Breast epithelium (tissue), 4 donors: ENCODE data around the gene MAST4. TPM values are rescaled to one million over a fixed set of nuclear protein-coding genes. Genes with fewer than 3 reads are reported as not detected.

Experiments used
- DNase-seq, 2 donors: peaks; one replicate each; pipeline ENCODE4 v3.0.0-alpha.2; 2019; ENCODE audit warnings: low spot score in 2 of 2
- H3K27ac ChIP-seq, 2 donors: fragments of 200-600 bp; sonication (generic) in 1 of 2; one replicate each; pipeline ENCODE4 v1.5.1; 2016 to 2019; ENCODE audit warnings: mild to moderate bottlenecking in 1 of 2
- H3K27me3 ChIP-seq, 2 donors: fragments of 200-600 bp; sonication (generic) in 1 of 2; one replicate each; pipeline versions ENCODE4 v1.5.1 to v1.6.0; 2017 to 2019; ENCODE audit warnings: control low read depth in 1 of 2, mild to moderate bottlenecking in 1 of 2
- H3K36me3 ChIP-seq: fragments of 200-600 bp; one replicate; pipeline ENCODE4 v1.5.1; 2019
- H3K4me1 ChIP-seq, 2 donors: fragments of 200-600 bp; sonication (generic); one replicate each; pipeline ENCODE4 v1.5.1; 2016 to 2019; ENCODE audit warnings: control low read depth in 1 of 2
- H3K4me3 ChIP-seq, 3 donors: fragments of 200-600 bp; sonication (generic); 1 replicate in 2 of 3; 2 replicates in 1 of 3; pipeline ENCODE4 v1.5.1; 2016 to 2019; ENCODE audit warnings: mild to moderate bottlenecking in 3 of 3, moderate library complexity in 2 of 3
- H3K9me3 ChIP-seq, 2 donors: fragments of 200-600 bp; sonication (generic) in 1 of 2; one replicate each; pipeline ENCODE4 v1.5.1; 2016 to 2019; ENCODE audit warnings: control low read depth in 1 of 2
- POLR2A ChIP-seq: fragments of 450-650 bp; IDR thresholded peaks from one replicate; pipeline ENCODE4 v1.6.1; 2016; ENCODE audit warnings: antibody characterized with exemption, mild to moderate bottlenecking, moderate library complexity
- POLR2AphosphoS5 ChIP-seq, 3 donors: sonication (generic); formaldehyde crosslinking; IDR thresholded peaks; one replicate each; pipeline ENCODE4 v1.6.1; 2017; ENCODE audit warnings: antibody characterized with exemption in 3 of 3
- intact Hi-C: fragments of 100-400 bp; cut with DNase I; formaldehyde crosslinking; loops from one replicate; pipeline ENCODE4 v1.15.1; 2023; ENCODE audit warnings: low total_unique reads
- total RNA-seq, 3 donors: library from RNA; depleted of rRNA; stranded (reverse); fragments of >200 nt; gene quantifications; one replicate each; pipeline ENCODE4 v1.1.0, GENCODE V29; 2016
- TF ChIP-seq, protein P1 (sequence below), 3 donors: fragments of 450-650 bp; IDR thresholded peaks; one replicate each; pipeline ENCODE4 v1.5.1; 2016 to 2017; ENCODE audit warnings: antibody characterized with exemption in 3 of 3, mild to moderate bottlenecking in 3 of 3, moderate library complexity in 3 of 3

Gene MAST4
- total RNA-seq, 3 donors from 2014 or later, result 28.0 to 61.5 (median 50.1) TPM

DNA sequence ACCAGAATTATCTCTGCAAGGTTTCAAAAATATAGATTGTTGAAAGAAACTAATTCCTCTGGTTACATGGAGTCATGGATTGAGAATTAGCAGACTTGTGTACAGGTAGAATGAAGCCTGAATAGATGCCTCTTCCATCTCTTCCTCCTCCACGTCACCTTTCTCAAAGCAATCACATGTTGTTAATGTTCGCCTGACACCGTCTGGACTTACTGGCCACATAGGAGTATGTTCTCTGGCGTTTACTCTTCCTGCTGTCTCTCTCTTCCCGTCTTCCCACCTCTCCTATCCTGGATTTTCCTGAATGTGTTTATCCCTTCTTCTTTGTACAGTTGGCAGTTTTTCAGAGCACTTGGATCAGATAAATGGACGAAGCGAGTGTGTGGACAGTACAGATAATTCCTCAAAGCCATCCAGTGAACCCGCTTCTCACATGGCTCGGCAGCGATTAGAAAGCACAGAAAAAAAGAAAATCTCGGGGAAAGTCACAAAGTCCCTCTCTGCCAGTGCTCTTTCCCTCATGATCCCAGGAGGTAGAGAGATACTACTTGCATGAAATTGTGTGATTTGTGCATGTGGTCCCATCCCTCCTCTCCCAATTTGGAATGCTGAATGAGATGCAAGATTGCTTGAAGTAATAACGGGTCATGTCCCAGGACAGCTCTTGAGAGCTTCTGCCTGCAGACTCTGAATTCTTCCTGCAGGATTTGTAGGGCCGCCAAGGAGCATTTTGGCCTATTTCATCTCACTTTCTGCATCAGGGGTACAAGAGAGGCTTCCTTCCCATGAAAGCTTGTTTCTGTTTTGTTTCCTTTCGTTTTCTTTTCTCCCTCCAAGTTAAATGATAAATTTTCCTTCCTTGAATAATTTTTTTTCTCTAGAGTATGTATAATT lies 553.1 kb downstream of the MAST4 start:
- H3K4me3 ChIP-seq, result peak overlapping the region; percentile 16 to 48 (median 17)

DNA sequence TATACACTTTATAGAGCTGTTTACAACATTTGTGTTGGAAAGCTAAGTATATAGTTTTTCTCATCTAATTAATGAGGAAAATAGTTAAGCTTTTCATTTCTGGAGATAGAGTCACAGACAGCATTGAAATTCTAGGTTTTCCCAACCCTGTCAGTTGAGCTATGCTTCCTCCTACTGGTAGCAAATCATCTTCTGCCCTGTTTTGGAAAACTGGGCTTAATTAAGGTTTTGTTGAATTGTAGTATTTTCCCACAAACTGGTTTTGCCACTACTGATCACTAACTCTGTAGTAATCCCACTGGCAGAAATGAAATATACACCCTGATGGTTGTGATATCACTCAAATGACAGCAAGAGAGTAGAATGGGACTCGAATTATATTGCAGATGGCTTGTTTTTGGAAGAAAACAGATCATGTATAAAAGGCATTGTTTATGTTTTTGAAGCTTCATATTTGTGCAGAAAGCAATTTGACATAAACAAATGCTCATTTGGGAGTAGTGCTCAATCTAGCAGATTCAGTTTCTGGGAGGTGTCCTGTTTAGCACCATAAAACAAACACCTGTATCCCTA lies 553.8 kb downstream of the MAST4 start:
- no peak for DNase-seq
- Histone ChIP-seq H3K9me3 (no peaks in the 10 kb centered on the region), H3K27me3 (no peaks in the 10 kb centered on the region), H3K4me3 (peak overlapping the region in 1 of 3 donors; percentile 16), H3K36me3 (no peaks in the 10 kb centered on the region), H3K4me1 (no peaks in the 10 kb centered on the region), H3K27ac (no peak overlapping the region)
- intact Hi-C loops, result no loop called here
- TF ChIP-seq, protein P1, sequence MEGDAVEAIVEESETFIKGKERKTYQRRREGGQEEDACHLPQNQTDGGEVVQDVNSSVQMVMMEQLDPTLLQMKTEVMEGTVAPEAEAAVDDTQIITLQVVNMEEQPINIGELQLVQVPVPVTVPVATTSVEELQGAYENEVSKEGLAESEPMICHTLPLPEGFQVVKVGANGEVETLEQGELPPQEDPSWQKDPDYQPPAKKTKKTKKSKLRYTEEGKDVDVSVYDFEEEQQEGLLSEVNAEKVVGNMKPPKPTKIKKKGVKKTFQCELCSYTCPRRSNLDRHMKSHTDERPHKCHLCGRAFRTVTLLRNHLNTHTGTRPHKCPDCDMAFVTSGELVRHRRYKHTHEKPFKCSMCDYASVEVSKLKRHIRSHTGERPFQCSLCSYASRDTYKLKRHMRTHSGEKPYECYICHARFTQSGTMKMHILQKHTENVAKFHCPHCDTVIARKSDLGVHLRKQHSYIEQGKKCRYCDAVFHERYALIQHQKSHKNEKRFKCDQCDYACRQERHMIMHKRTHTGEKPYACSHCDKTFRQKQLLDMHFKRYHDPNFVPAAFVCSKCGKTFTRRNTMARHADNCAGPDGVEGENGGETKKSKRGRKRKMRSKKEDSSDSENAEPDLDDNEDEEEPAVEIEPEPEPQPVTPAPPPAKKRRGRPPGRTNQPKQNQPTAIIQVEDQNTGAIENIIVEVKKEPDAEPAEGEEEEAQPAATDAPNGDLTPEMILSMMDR (IDR thresholded peaks at IDR 0.05), result peak in 1 of 3 donors; percentile 39
- TF ChIP-seq POLR2A, result no peak
- TF ChIP-seq POLR2AphosphoS5 (IDR thresholded peaks at IDR 0.05), result no peak

More for the DNA sequence above, 553.1 kb downstream of the MAST4 start:
- Histone ChIP-seq H3K9me3 (no peaks in the 10 kb centered on the region), H3K4me1 (no peaks in the 10 kb centered on the region), H3K36me3 (no peaks in the 10 kb centered on the region), H3K27ac (peak overlapping the region; percentile 43 to 71), H3K27me3 (no peaks in the 10 kb centered on the region)
- TF ChIP-seq POLR2AphosphoS5 (IDR thresholded peaks at IDR 0.05), result no peak
- no peak for DNase-seq
- intact Hi-C loops, result no loop called here

DNA sequence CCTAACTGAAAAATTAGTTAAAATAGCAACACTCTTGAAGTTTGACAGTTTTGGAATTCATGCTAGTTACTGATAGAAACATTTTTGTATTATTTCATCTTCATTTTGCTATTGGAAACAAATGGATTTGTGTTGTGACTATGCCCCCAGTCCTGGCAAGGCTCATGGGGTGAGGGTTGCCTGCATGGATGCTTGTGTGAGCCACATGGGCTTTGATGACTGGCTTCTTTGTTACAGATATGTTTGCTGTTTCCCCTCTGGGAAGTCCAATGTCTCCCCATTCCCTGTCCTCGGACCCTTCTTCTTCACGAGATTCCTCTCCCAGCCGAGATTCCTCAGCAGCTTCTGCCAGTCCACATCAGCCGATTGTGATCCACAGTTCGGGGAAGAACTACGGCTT lies 556.2 kb downstream of the MAST4 start:
- Histone ChIP-seq H3K4me1 (no peaks in the 10 kb centered on the region), H3K36me3 (no peaks in the 10 kb centered on the region), H3K27ac (no peak overlapping the region), H3K9me3 (no peaks in the 10 kb centered on the region), H3K4me3 (no peak overlapping the region), H3K27me3 (no peaks in the 10 kb centered on the region)
- TF ChIP-seq, protein P1 (IDR thresholded peaks at IDR 0.05), result no peak
- TF ChIP-seq POLR2A (no peak), POLR2AphosphoS5 (IDR thresholded peaks at IDR 0.05) (no peak)
- intact Hi-C loops, result no loop called here
- DNase-seq, result no peak

DNA sequence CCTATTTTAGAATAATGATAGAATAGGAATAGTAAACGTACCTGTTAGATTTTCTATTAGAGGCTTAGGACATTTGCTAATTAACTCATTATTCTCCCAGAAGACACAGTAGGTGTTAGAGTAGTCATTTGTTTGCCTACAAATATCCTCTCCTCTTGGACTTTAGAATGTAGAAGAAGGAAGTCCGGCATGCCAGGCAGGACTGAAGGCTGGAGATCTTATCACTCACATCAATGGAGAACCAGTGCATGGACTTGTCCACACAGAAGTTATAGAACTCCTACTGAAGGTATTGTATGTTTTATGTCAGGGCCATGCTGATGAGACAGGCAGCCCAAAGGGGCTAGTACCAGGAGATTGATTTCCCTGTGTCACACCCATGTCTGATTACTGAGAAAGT lies 557.1 kb downstream of the MAST4 start:
- peak overlapping the region in 1 of 2 donors; percentile 28 for H3K27ac ChIP-seq
- H3K4me1 ChIP-seq, result no peaks in the 10 kb centered on the region
- DNase-seq, result no peak
- H3K9me3 ChIP-seq, result no peaks in the 10 kb centered on the region
- H3K4me3 ChIP-seq, result no peak overlapping the region
- intact Hi-C loops, result no loop called here
- TF ChIP-seq POLR2AphosphoS5 (IDR thresholded peaks at IDR 0.05) (no peak), POLR2A (no peak)
- TF ChIP-seq, protein P1 (IDR thresholded peaks at IDR 0.05), result no peak
- H3K27me3 ChIP-seq, result no peaks in the 10 kb centered on the region
- H3K36me3 ChIP-seq, result no peaks in the 10 kb centered on the region

DNA sequence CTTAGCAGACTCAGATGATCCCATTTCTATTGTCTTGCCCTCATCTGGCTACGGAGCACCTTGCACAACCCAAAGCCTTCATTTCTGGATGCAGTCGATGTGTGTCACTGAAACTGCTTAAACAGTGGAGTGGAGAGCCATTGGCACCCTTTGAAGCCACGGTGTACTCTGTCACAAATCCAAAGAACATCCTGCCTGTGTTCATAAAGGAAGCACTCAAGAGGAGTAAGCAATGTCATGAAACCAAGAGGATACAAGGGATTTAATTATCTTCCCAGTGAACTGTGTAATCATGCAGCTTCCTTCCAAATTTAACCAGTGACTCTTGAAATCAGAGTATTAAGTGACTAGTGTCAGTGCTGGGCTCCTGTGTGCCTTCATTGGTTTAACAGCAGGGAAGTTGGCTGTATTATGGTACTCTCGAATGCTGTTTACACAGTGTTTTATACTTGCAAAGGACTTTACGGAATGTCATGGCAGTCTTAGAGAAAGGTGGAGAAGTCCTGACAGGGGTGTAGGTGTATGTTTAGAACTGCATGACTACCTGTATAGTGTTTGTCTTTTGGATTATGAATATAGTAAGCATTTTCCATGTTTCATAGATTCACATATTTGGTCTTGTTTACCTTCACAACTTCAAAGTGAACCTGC lies 558.5 kb downstream of the MAST4 start:
- H3K4me3 ChIP-seq, result no peak overlapping the region
- TF ChIP-seq POLR2A (no peak), POLR2AphosphoS5 (IDR thresholded peaks at IDR 0.05) (no peak)
- TF ChIP-seq, protein P1 (IDR thresholded peaks at IDR 0.05), result no peak
- peak overlapping the region; percentile 41 to 56 for H3K27ac ChIP-seq
- DNase-seq, result peak in 1 of 2 donors; percentile 80
- no peaks in the 10 kb centered on the region for H3K27me3 ChIP-seq
- H3K9me3 ChIP-seq, result no peaks in the 10 kb centered on the region
- no peaks in the 10 kb centered on the region for H3K36me3 ChIP-seq
- H3K4me1 ChIP-seq, result no peaks in the 10 kb centered on the region
- intact Hi-C loops, result no loop called here
